HepG2 (cell line): Measurements from ENCODE around the gene FOLR1. TPM values are rescaled to one million over a fixed set of nuclear protein-coding genes. Genes with fewer than 3 reads are reported as not detected.
"Not testable (repeated sequence)": the region's sequence is repeated elsewhere in the genome, so short reads cannot be mapped to it uniquely, and the experiment has no call there.

Experiments used
- ATAC-seq: fragments of 200-7000 bp; cut with Tn5 transposase; 3 replicates; pipeline ENCODE4 v1.9.1; 2020; ENCODE audit warnings: mild to moderate bottlenecking, moderate library complexity
- BruUV-seq: library from RNA; stranded (reverse); fragments of 400-500 nt; replicated peaks from 2 replicates; lab custom pipeline; 2021; lab: Mats Ljungman, UMichigan
- CTCF ChIA-PET: fragments of 300-600 bp; formaldehyde crosslinking; extraction: SDS; loops from one replicate; lab custom pipeline; 2021; ENCODE audit warnings: low total read pairs, inconsistent platforms, low intra/inter-chr PET ratio; lab: Yijun Ruan, JAX
- POLR2A ChIA-PET: fragments of 350-600 bp; sonication (Branson Sonifier 250); formaldehyde crosslinking; loops from one replicate; lab custom pipeline; 2020; ENCODE audit warnings: antibody characterized with exemption, inconsistent platforms; lab: Yijun Ruan, JAX
- DNase-seq: peaks from one replicate; pipeline ENCODE4 v3.0.0-alpha.2; 2015; ENCODE audit warnings: low spot score
- FAIRE-seq: peaks from 3 replicates; lab custom pipeline; 2011; peaks lifted over from hg19 to GRCh38; lab: Jason Lieb, UNC
- H2AFZ ChIP-seq: one replicate; pipeline ENCODE4 v1.6.1; 2011; ENCODE audit warnings: low read length, inconsistent platforms
- H3K27ac ChIP-seq: fragments of 300-600 bp; 3 replicates; pipeline ENCODE4 v1.8.0; 2011; ENCODE audit warnings: mixed run types, mild to moderate bottlenecking, mixed read lengths, low read length, inconsistent platforms; ENCODE audit not compliant: insufficient read depth; ENCODE audit errors: extremely low read length
- H3K27me3 ChIP-seq, 2 experiments: fragments of 200-600 bp in 1 of 2; 2 replicates in 1 of 2; 3 replicates in 1 of 2; pipeline versions ENCODE4 v1.6.0 to v1.8.0; 2011; ENCODE audit warnings: low read length in 2 of 2, mild to moderate bottlenecking in 2 of 2, moderate library complexity in 2 of 2, inconsistent platforms in 1 of 2; ENCODE audit not compliant: insufficient read depth in 2 of 2, control insufficient read depth in 1 of 2
- H3K36me3 ChIP-seq, 2 experiments: fragments of 200-600 bp in 1 of 2; replicated peaks in 1 of 2; 2 replicates in 1 of 2; 3 replicates in 1 of 2; pipeline versions ENCODE4 v1.5.1 to v1.8.0; 2011; ENCODE audit warnings: low read length in 2 of 2, inconsistent platforms in 1 of 2; ENCODE audit not compliant: insufficient read depth in 2 of 2, control insufficient read depth in 1 of 2
- H3K4me1 ChIP-seq: 2 replicates; pipeline ENCODE4 v1.5.1; 2012; ENCODE audit warnings: low read length, inconsistent platforms; ENCODE audit not compliant: insufficient read depth
- H3K4me2 ChIP-seq: 2 replicates; pipeline ENCODE4 v1.6.0; 2011; ENCODE audit warnings: low read depth, low read length, inconsistent platforms
- H3K4me3 ChIP-seq, 3 experiments: fragments of 200-600 bp in 1 of 3; sonication (generic), shearing (Covaris generic) in 1 of 3; replicated peaks in 1 of 3; 2 replicates each; pipeline ENCODE4 v1.5.1; 2011 to 2016; ENCODE audit warnings: low read length in 3 of 3, inconsistent platforms in 2 of 3, low read depth in 2 of 3, mild to moderate bottlenecking in 2 of 3, control low read depth in 1 of 3, mixed read lengths in 1 of 3; ENCODE audit not compliant: insufficient read depth in 1 of 3
- H3K79me2 ChIP-seq: one replicate; pipeline ENCODE4 v1.6.1; 2011; ENCODE audit warnings: low read length, inconsistent platforms; ENCODE audit not compliant: insufficient read depth
- H3K9ac ChIP-seq: 2 replicates; pipeline ENCODE4 v1.6.0; 2011; ENCODE audit warnings: mild to moderate bottlenecking, low read depth, low read length, inconsistent platforms; ENCODE audit not compliant: insufficient read depth
- H3K9me3 ChIP-seq: 2 replicates; pipeline ENCODE4 v1.5.1; 2012; ENCODE audit warnings: mild to moderate bottlenecking, low read length
- H4K20me1 ChIP-seq: 2 replicates; pipeline ENCODE4 v1.6.0; 2011; ENCODE audit warnings: inconsistent platforms, mild to moderate bottlenecking, low read length, moderate library complexity; ENCODE audit not compliant: insufficient read depth
- HDAC2 ChIP-seq: sonication (generic); formaldehyde crosslinking; IDR thresholded peaks from 2 replicates; pipeline ENCODE4 v1.4.0; 2020; ENCODE audit warnings: missing genetic modification reagents
- KLF9 ChIP-seq: IDR thresholded peaks from 2 replicates; pipeline ENCODE4 v1.6.1; 2016; ENCODE audit warnings: low read depth
- MAFK ChIP-seq, 2 experiments: IDR thresholded peaks in 1 of 2; conservative IDR thresholded peaks in 1 of 2; 2 replicates each; pipeline ENCODE4 v1.6.1; 2011; ENCODE audit warnings: improper control_type of control experiment in 2 of 2, low read length in 2 of 2
- NR2F1 ChIP-seq, 2 experiments: fragments of 450-650 bp in 1 of 2; formaldehyde crosslinking in 1 of 2; IDR thresholded peaks; 2 replicates each; pipeline versions ENCODE4 v1.5.0 to v1.6.1; 2016 to 2020; ENCODE audit warnings: mild to moderate bottlenecking in 1 of 2, missing compliant biosample characterization in 1 of 2, missing genetic modification reagents in 1 of 2, moderate library complexity in 1 of 2
- ZBTB21 ChIP-seq: sonication (generic); formaldehyde crosslinking; IDR thresholded peaks from 2 replicates; pipeline ENCODE4 v1.4.0; 2020; ENCODE audit warnings: missing genetic modification reagents
- ZBTB44 ChIP-seq: sonication (generic); formaldehyde crosslinking; IDR thresholded peaks from 2 replicates; pipeline ENCODE4 v1.4.0; 2020; ENCODE audit warnings: missing genetic modification reagents
- ZNF136 ChIP-seq: sonication (generic); formaldehyde crosslinking; IDR thresholded peaks from 2 replicates; pipeline ENCODE4 v1.8.1; 2022; ENCODE audit warnings: low read depth, mild to moderate bottlenecking, moderate library complexity, missing genetic modification reagents
- ZNF589 ChIP-seq: sonication (generic); formaldehyde crosslinking; conservative IDR thresholded peaks from 2 replicates; pipeline ENCODE4 v1.8.0; 2022; ENCODE audit warnings: mild to moderate bottlenecking, moderate library complexity, missing genetic modification reagents
- ZNF737 ChIP-seq: sonication (generic); formaldehyde crosslinking; IDR thresholded peaks from 2 replicates; pipeline ENCODE4 v1.5.0; 2020; ENCODE audit warnings: missing genetic modification reagents, mild to moderate bottlenecking, borderline replicate concordance
- ZNF740 ChIP-seq: sonication (generic); formaldehyde crosslinking; IDR thresholded peaks from 2 replicates; pipeline ENCODE4 v1.4.0; 2020; ENCODE audit warnings: missing genetic modification reagents
- WGBS: methylation state at CpG from one replicate; pipeline ENCODE4 v1.1.6; 2017; ENCODE audit warnings: low lambda C conversion rate; 5-methylcytosine and 5-hydroxymethylcytosine counted together
- in situ Hi-C: cut with HindIII; loops from 2 replicates; pipeline ENCODE4 v1.10.0; 2017; ENCODE audit warnings: low pct_unique_long_range_greater_than_20kb; ENCODE audit not compliant: extremely low pct_ligation_motif_present
- intact Hi-C: fragments of 100-400 bp; cut with micrococcal nuclease; formaldehyde crosslinking; loops from one replicate; pipeline ENCODE4 v1.10.0; 2022; ENCODE audit not compliant: unreplicated experiment
- polyA plus RNA-seq, 8 experiments: library from polyadenylated mRNA; depleted of rRNA in 3 of 8; stranded (reverse) in 7 of 8; unstranded in 1 of 8; fragments of >200 nt; fragmentation: Illumina TruSeq in 4 of 8; extraction: Trizol in 4 of 8; gene quantifications; 2 replicates each; pipeline versions ENCODE4 v1.2.1 to v1.2.3, GENCODE V29; 2011 to 2016; ENCODE audit warnings: low read depth in 4 of 8, missing spikeins in 1 of 8, mixed read lengths in 1 of 8; ENCODE audit not compliant: insufficient read depth in 1 of 8
- total RNA-seq, 5 experiments: library from RNA; depleted of rRNA; stranded (reverse); fragments of >200 nt; fragmentation: Illumina TruSeq; extraction: Trizol; gene quantifications; 2 replicates each; pipeline ENCODE4 v1.2.3, GENCODE V29; 2016; ENCODE audit warnings: low read depth in 1 of 5

Gene FOLR1
- total and polyA plus RNA-seq, 2 of the 13 experiments (the other 11 are each of a cell fraction or from before 2014, with no cell fraction given), result 0.20 TPM; not detected in 1

- in situ Hi-C loops, result no loop called here
- H2AFZ ChIP-seq, result no peak overlapping the region
These were observed 28.9 kb upstream of the FOLR1 start for GRCh38 chr11:72162891-72163492.

GRCh38 chr11:72164187-72164586, 27.8 kb upstream of the FOLR1 start:
- WGBS, result 94% methylated on average over 2 of the region's 3 CpGs
- H3K4me1 ChIP-seq, H2AFZ ChIP-seq, FAIRE-seq, H3K9ac ChIP-seq, BruUV-seq, CTCF ChIA-PET, POLR2A ChIA-PET, H3K9me3 ChIP-seq, intact Hi-C loops, in situ Hi-C loops, H3K27ac ChIP-seq, H3K4me3 ChIP-seq, H3K36me3 ChIP-seq, H3K79me2 ChIP-seq, ATAC-seq, H4K20me1 ChIP-seq, DNase-seq, H3K27me3 ChIP-seq: not testable (repeated sequence)
- 0 out of 2 replicates have a peak overlapping the region, but pooled peaks have one; percentile 7 for H3K4me2 ChIP-seq

More at GRCh38 chr11:72162891-72163492, 28.9 kb upstream of the FOLR1 start:
- Histone ChIP-seq H3K79me2 (no peaks in the 10 kb centered on the region), H3K4me1 (peaks cover 9% of the 10 kb centered on the region; the same call in 1 of the 2 replicates), H3K27me3 (no peaks in the 10 kb centered on the region; a peak in 1 of 5 replicates), H3K4me2 (no peak overlapping the region), H3K27ac (no peak overlapping the region), H3K9me3 (no peaks in the 10 kb centered on the region), H3K4me3 (no peak overlapping the region), H3K36me3 (no peaks in the 10 kb centered on the region), H4K20me1 (no peaks in the 10 kb centered on the region), H3K9ac (no peak overlapping the region)
- ChIA-PET POLR2A (no interaction called here), CTCF (no interaction called here)
- TF ChIP-seq ZBTB21 (CRISPR knock-in tag) (no peak), HDAC2 (CRISPR knock-in tag) (no peak), KLF9 (CRISPR knock-in tag) (no peak), ZNF737 (CRISPR knock-in tag) (no peak), NR2F1 (CRISPR knock-in tag; IDR thresholded peaks at IDR 0.05) (no peak), ZNF136 (CRISPR knock-in tag) (no peak), ZNF589 (no peak), ZNF740 (CRISPR knock-in tag) (no peak), ZBTB44 (CRISPR knock-in tag) (no peak), MAFK (conservative IDR thresholded peaks at IDR 0.05 in 1 of 2, IDR thresholded peaks at IDR 0.05 in 1 of 2; ENCODE audit: low read length in 2 of 2) (no peak)
- no peak for DNase-seq
- FAIRE-seq, result no peak
- WGBS, result 70% methylated on average over 15 of the region's 16 CpGs
- no peak for ATAC-seq
- BruUV-seq, result no TSS peak
- intact Hi-C loops, result no loop called here

GRCh38 chr11:72169046-72169555, 22.8 kb upstream of the FOLR1 start:
- intact Hi-C loops, H3K79me2 ChIP-seq, H3K4me2 ChIP-seq, H3K9me3 ChIP-seq, POLR2A ChIA-PET, H2AFZ ChIP-seq, DNase-seq, ATAC-seq, H3K4me1 ChIP-seq, in situ Hi-C loops, BruUV-seq, H3K36me3 ChIP-seq, H3K4me3 ChIP-seq, H3K9ac ChIP-seq, H4K20me1 ChIP-seq, FAIRE-seq, H3K27me3 ChIP-seq, H3K27ac ChIP-seq, CTCF ChIA-PET: not testable (repeated sequence)
- WGBS, result 86% methylated on average over 5 of the region's 5 CpGs
